SK-N-SH (cell line): ENCODE measurements around the gene FJX1. TPM values are rescaled to one million over a fixed set of nuclear protein-coding genes. Genes with fewer than 3 reads are reported as not detected.

ENCODE experiments used
- CTCF ChIA-PET: fragments of 300-600, 350-600 bp; formaldehyde crosslinking; extraction: SDS; loops from one replicate; lab custom pipeline; 2021; lab: Yijun Ruan, JAX
- POLR2A ChIA-PET: fragments of 350-600 bp; sonication (Branson Sonifier 250); formaldehyde crosslinking; extraction: SDS; loops from one replicate; lab custom pipeline; 2020; ENCODE audit warnings: antibody characterized with exemption, inconsistent platforms; lab: Yijun Ruan, JAX
- DNase-seq: peaks from one replicate; pipeline ENCODE4 v3.0.0; 2012
- H2AFZ ChIP-seq: fragments of 200-600 bp; sonication (generic); 2 replicates; pipeline ENCODE4 v1.8.1; 2016; ENCODE audit warnings: antibody characterized with exemption, mild to moderate bottlenecking, low read depth
- H3F3A ChIP-seq: fragments of 200-600 bp; sonication (generic); replicated peaks from 2 replicates; pipeline ENCODE3; 2016; ENCODE audit warnings: antibody characterized with exemption, mild to moderate bottlenecking; ENCODE audit not compliant: insufficient read depth
- H3K27ac ChIP-seq, 2 experiments: fragments of 200-500 bp in 1 of 2; fragments of 200-600 bp in 1 of 2; sonication (Bioruptor generic) in 1 of 2; sonication (generic), shearing (Covaris generic) in 1 of 2; 2 replicates each; pipeline versions ENCODE4 v1.5.1 to v1.6.1; 2014 to 2016; ENCODE audit warnings: low read depth in 2 of 2, inconsistent platforms in 1 of 2, low read length in 1 of 2, mild to moderate bottlenecking in 1 of 2, mixed read lengths in 1 of 2
- H3K27me3 ChIP-seq: fragments of 200-600 bp; sonication (generic), shearing (Covaris generic); 2 replicates; pipeline ENCODE4 v1.6.1; 2016; ENCODE audit warnings: mixed run types; ENCODE audit not compliant: insufficient read depth
- H3K36me3 ChIP-seq, 2 experiments: fragments of 200-500 bp in 1 of 2; fragments of 200-600 bp in 1 of 2; sonication (Bioruptor generic) in 1 of 2; sonication (generic) in 1 of 2; replicated peaks in 1 of 2; 2 replicates each; pipeline versions ENCODE3 to v1.5.1; 2014 to 2016; ENCODE audit warnings: low read length in 1 of 2, mild to moderate bottlenecking in 1 of 2; ENCODE audit not compliant: insufficient read depth in 2 of 2, control insufficient read depth in 1 of 2
- H3K4me1 ChIP-seq, 2 experiments: fragments of 200-500 bp in 1 of 2; fragments of 200-600 bp in 1 of 2; sonication (Bioruptor generic) in 1 of 2; sonication (generic), shearing (Covaris generic) in 1 of 2; 2 replicates each; pipeline versions ENCODE4 v1.5.1 to v1.6.1; 2014 to 2016; ENCODE audit warnings: low read depth in 1 of 2, low read length in 1 of 2, mixed run types in 1 of 2; ENCODE audit not compliant: insufficient read depth in 2 of 2, control insufficient read depth in 1 of 2
- H3K4me2 ChIP-seq: fragments of 200-600 bp; sonication (generic), shearing (Covaris generic); 2 replicates; pipeline ENCODE4 v1.6.1; 2017; ENCODE audit warnings: mixed run types
- H3K4me3 ChIP-seq, 2 experiments: fragments of 200-500 bp in 1 of 2; fragments of 200-600 bp in 1 of 2; sonication (Bioruptor generic) in 1 of 2; sonication (generic), shearing (Covaris generic) in 1 of 2; 2 replicates each; pipeline versions ENCODE4 v1.5.1 to v1.8.1; 2014 to 2016; ENCODE audit warnings: low read depth in 2 of 2, inconsistent platforms in 1 of 2, low read length in 1 of 2, mild to moderate bottlenecking in 1 of 2, mixed read lengths in 1 of 2, moderate library complexity in 1 of 2
- H3K79me2 ChIP-seq: fragments of 200-600 bp; sonication (generic); 2 replicates; pipeline ENCODE4 v1.8.1; 2017; ENCODE audit warnings: mild to moderate bottlenecking; ENCODE audit not compliant: insufficient read depth
- H3K9ac ChIP-seq: fragments of 200-600 bp; sonication (generic); 2 replicates; pipeline ENCODE4 v1.6.1; 2017; ENCODE audit warnings: mixed run types
- H3K9me2 ChIP-seq: fragments of 200-600 bp; sonication (generic); 2 replicates; pipeline ENCODE4 v1.6.1; 2017; ENCODE audit warnings: mixed run types
- H3K9me3 ChIP-seq: fragments of 200-600 bp; sonication (generic); 2 replicates; pipeline ENCODE4 v1.6.1; 2017; ENCODE audit warnings: mixed run types, mild to moderate bottlenecking, moderate library complexity
- H4K20me1 ChIP-seq: fragments of 200-600 bp; sonication (generic); 2 replicates; pipeline ENCODE4 v1.6.1; 2017; ENCODE audit warnings: mild to moderate bottlenecking, mixed run types; ENCODE audit not compliant: insufficient read depth
- ELF1 ChIP-seq: IDR thresholded peaks from 2 replicates; pipeline ENCODE4 v1.4.0; 2012
- FOSL2 ChIP-seq: IDR thresholded peaks from 2 replicates; pipeline ENCODE4 v1.4.0; 2012; ENCODE audit warnings: low read depth, mild to moderate bottlenecking, moderate library complexity, borderline replicate concordance
- GATA2 ChIP-seq: sonication (generic); formaldehyde crosslinking; IDR thresholded peaks from 2 replicates; pipeline ENCODE4 v1.5.0; 2020; ENCODE audit warnings: mild to moderate bottlenecking, missing genetic modification reagents
- JUND ChIP-seq: IDR thresholded peaks from 2 replicates; pipeline ENCODE4 v1.4.0; 2012
- MAX ChIP-seq: IDR thresholded peaks from 2 replicates; pipeline ENCODE4 v1.4.0; 2012; ENCODE audit warnings: low read depth
- PBX3 ChIP-seq: IDR thresholded peaks from 2 replicates; pipeline ENCODE4; 2012
- POLR2AphosphoS5 ChIP-seq: IDR thresholded peaks from 2 replicates; pipeline ENCODE4 v1.6.1; 2012; ENCODE audit warnings: low read depth, low read length
- RCOR1 ChIP-seq: fragments of 150-350 bp; IDR thresholded peaks from 2 replicates; pipeline ENCODE4 v1.6.1; 2017; ENCODE audit warnings: antibody characterized with exemption, low read length
- RFX5 ChIP-seq: IDR thresholded peaks from 2 replicates; pipeline ENCODE4 v1.6.1; 2012; ENCODE audit warnings: mild to moderate bottlenecking, improper control_type of control experiment, low read length
- SMC3 ChIP-seq: IDR thresholded peaks from 2 replicates; pipeline ENCODE4 v1.6.1; 2012; ENCODE audit warnings: low read depth, low read length, improper control_type of control experiment
- TCF12 ChIP-seq: IDR thresholded peaks from 2 replicates; pipeline ENCODE4 v1.4.0; 2012
- WGBS: methylation state at CpG from one replicate; pipeline ENCODE4 v1.1.6; 2017; ENCODE audit warnings: low lambda C conversion rate; 5-methylcytosine and 5-hydroxymethylcytosine counted together
- polyA plus RNA-seq, 3 experiments: library from polyadenylated mRNA; depleted of rRNA; stranded (reverse); fragments of >200 nt; gene quantifications; 2 replicates each; pipeline ENCODE4 v1.2.3, GENCODE V29; 2012
- TF ChIP-seq, protein P1 (sequence below): IDR thresholded peaks from 2 replicates; pipeline ENCODE4 v1.6.1; 2012; ENCODE audit warnings: mild to moderate bottlenecking, low read depth, low read length, moderate library complexity

Gene FJX1
- polyA plus RNA-seq, 1 of the 3 experiments (the other 2 are of a cell fraction), result 34.5 TPM

GRCh38 chr11:35650006-35650405, 31.7 kb downstream of the FJX1 start:
- no peak for TF ChIP-seq ELF1
- no peak for TF ChIP-seq GATA2 (CRISPR knock-in tag)
- TF ChIP-seq TCF12, result no peak
- TF ChIP-seq PBX3, result peak; percentile 12; the same call in 1 of the 2 replicates
- TF ChIP-seq RFX5, result no peak
- TF ChIP-seq JUND, result 0 out of 2 replicates have a peak, but pooled peaks have one; percentile 14
- no peak for TF ChIP-seq RCOR1
- TF ChIP-seq, all 33 proteins: peak for 2
- no peaks in the 10 kb centered on the region for H3K36me3 ChIP-seq
- H3K79me2 ChIP-seq, result no peaks in the 10 kb centered on the region
- ChIA-PET CTCF (interaction anchor here (0.8 to 1.4 kb wide), 2 partner anchors 17 to 28 kb away, joined by 3 read pairs; no protein-coding TSS in a partner anchor), POLR2A (no interaction called here)
- no peak overlapping the region for H3K27ac ChIP-seq
- H3K27me3 ChIP-seq, result no peaks in the 10 kb centered on the region
- WGBS, result 13% methylated on average over 1 of the region's 1 CpG
- no peaks in the 10 kb centered on the region for H3K9me3 ChIP-seq
- H3K4me1 ChIP-seq, result peaks cover 0 to 5% of the 10 kb centered on the region in 2 experiments; a peak in 1 of 4 replicates
- H3K9ac ChIP-seq, result no peak overlapping the region
- H3K9me2 ChIP-seq, result no peaks in the 10 kb centered on the region
- no peak overlapping the region for H3K4me3 ChIP-seq
- no peak for DNase-seq
- no peaks in the 10 kb centered on the region for H4K20me1 ChIP-seq
- no peak overlapping the region for H3K4me2 ChIP-seq
- H3F3A ChIP-seq, result no peaks in the 10 kb centered on the region
- H2AFZ ChIP-seq, result no peak overlapping the region

GRCh38 chr11:35650467-35650866, 32.2 kb downstream of the FJX1 start:
- POLR2A ChIA-PET, result no interaction called here

More at GRCh38 chr11:35650467-35650866, 32.2 kb downstream of the FJX1 start:
- Histone ChIP-seq H3K27ac (no peak overlapping the region), H4K20me1 (no peaks in the 10 kb centered on the region), H3K9me3 (no peaks in the 10 kb centered on the region), H3K27me3 (no peaks in the 10 kb centered on the region), H3K9ac (no peak overlapping the region), H3K4me3 (no peak overlapping the region), H3K36me3 (no peaks in the 10 kb centered on the region), H3K79me2 (no peaks in the 10 kb centered on the region), H3K4me1 (peaks cover 0 to 5% of the 10 kb centered on the region in 2 experiments; a peak in 1 of 4 replicates), H2AFZ (no peak overlapping the region), H3K9me2 (no peaks in the 10 kb centered on the region), H3F3A (no peaks in the 10 kb centered on the region), H3K4me2 (no peak overlapping the region)
- 77% methylated on average over 4 of the region's 4 CpGs for WGBS
- no peak for DNase-seq
- CTCF ChIA-PET, result no interaction called here
- no peak for TF ChIP-seq MAX
- TF ChIP-seq FOSL2, result no peak
- TF ChIP-seq POLR2AphosphoS5, result no peak
- no peak for TF ChIP-seq GATA2 (CRISPR knock-in tag)
- TF ChIP-seq PBX3, result no peak
- TF ChIP-seq SMC3, result no peak
- TF ChIP-seq, protein P1, sequence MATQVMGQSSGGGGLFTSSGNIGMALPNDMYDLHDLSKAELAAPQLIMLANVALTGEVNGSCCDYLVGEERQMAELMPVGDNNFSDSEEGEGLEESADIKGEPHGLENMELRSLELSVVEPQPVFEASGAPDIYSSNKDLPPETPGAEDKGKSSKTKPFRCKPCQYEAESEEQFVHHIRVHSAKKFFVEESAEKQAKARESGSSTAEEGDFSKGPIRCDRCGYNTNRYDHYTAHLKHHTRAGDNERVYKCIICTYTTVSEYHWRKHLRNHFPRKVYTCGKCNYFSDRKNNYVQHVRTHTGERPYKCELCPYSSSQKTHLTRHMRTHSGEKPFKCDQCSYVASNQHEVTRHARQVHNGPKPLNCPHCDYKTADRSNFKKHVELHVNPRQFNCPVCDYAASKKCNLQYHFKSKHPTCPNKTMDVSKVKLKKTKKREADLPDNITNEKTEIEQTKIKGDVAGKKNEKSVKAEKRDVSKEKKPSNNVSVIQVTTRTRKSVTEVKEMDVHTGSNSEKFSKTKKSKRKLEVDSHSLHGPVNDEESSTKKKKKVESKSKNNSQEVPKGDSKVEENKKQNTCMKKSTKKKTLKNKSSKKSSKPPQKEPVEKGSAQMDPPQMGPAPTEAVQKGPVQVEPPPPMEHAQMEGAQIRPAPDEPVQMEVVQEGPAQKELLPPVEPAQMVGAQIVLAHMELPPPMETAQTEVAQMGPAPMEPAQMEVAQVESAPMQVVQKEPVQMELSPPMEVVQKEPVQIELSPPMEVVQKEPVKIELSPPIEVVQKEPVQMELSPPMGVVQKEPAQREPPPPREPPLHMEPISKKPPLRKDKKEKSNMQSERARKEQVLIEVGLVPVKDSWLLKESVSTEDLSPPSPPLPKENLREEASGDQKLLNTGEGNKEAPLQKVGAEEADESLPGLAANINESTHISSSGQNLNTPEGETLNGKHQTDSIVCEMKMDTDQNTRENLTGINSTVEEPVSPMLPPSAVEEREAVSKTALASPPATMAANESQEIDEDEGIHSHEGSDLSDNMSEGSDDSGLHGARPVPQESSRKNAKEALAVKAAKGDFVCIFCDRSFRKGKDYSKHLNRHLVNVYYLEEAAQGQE, result no peak
